GM19023 (cell line): ENCODE results near the gene CNGA2.

Source experiments
- ATAC-seq: cut with Tn5 transposase; IDR thresholded peaks from one replicate; pipeline ENCODE4 v1.9.1; 2021; ENCODE audit warnings: mild to moderate bottlenecking, moderate library complexity; ENCODE audit not compliant: unreplicated experiment

The CNGA2 gene

DNA sequence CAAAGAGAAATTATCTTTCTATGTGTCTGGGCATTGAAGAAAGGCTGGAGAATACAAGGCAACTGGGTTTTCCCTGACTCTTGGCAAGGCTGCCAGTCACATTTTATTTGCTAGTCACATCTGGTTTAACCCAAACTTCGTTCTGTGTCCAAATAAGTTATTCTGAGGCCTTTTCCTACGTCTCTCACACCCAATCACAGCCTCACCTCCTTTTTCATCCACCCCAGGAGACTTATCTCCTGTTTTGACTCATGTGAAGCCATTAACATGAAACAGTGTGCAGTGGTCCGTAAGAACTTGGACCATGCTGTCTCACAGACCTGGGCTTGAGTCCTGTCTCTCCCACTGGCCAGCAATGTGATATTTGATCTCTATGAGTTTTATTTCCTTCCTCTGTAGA, 59.3 kb downstream of the CNGA2 start:
- no peak for ATAC-seq
